OCI-LY3 (cell line): ENCODE measurements around the gene C5orf34.
"Not testable (repeated sequence)": the region's sequence is repeated elsewhere in the genome, so short reads cannot be mapped to it uniquely, and the experiment has no call there.

Source experiments
- EZH2phosphoT487 ChIP-seq: fragments of 200-600 bp; shearing (Covaris generic); IDR thresholded peaks from 2 replicates; pipeline ENCODE4 v1.6.1; 2018; ENCODE audit warnings: antibody characterized with exemption, mixed run types, low read depth
- TF ChIP-seq, protein P1 (sequence below): fragments of 200-600, 300-600 bp; sonication (generic); IDR thresholded peaks from 2 replicates; pipeline ENCODE4 v1.5.1; 2014; ENCODE audit warnings: antibody characterized with exemption, low read length, low read depth

DNA sequence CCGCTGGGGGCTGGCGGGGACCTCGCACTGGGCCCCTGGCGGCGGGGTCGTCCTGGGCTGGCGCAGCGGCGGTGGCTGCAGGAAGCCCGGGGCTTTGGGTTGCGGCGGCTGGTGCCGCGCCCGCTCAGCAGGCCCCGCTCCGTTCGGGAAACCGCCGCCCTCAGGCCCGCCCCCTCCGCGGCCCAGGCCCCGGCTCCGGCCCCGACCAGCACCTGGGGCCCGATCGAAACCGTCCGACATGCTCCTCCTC lies 41.6 kb upstream of the C5orf34 start:
- TF ChIP-seq EZH2phosphoT487: not testable (repeated sequence)
- TF ChIP-seq, protein P1, sequence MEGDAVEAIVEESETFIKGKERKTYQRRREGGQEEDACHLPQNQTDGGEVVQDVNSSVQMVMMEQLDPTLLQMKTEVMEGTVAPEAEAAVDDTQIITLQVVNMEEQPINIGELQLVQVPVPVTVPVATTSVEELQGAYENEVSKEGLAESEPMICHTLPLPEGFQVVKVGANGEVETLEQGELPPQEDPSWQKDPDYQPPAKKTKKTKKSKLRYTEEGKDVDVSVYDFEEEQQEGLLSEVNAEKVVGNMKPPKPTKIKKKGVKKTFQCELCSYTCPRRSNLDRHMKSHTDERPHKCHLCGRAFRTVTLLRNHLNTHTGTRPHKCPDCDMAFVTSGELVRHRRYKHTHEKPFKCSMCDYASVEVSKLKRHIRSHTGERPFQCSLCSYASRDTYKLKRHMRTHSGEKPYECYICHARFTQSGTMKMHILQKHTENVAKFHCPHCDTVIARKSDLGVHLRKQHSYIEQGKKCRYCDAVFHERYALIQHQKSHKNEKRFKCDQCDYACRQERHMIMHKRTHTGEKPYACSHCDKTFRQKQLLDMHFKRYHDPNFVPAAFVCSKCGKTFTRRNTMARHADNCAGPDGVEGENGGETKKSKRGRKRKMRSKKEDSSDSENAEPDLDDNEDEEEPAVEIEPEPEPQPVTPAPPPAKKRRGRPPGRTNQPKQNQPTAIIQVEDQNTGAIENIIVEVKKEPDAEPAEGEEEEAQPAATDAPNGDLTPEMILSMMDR: not testable (repeated sequence)
